GM08714 (cell line): ENCODE results near the gene SELENON.

ENCODE experiments used
- H3K4me3 ChIP-seq: fragments of 200-500 bp; sonication (Bioruptor generic); 2 replicates; pipeline ENCODE4 v1.5.1; 2014; ENCODE audit warnings: mild to moderate bottlenecking, low read length, inconsistent platforms
- ZNF274 ChIP-seq: IDR thresholded peaks from 2 replicates; pipeline ENCODE4 v1.6.1; 2012; ENCODE audit warnings: mild to moderate bottlenecking, low read depth, low read length

SELENON gene

DNA sequence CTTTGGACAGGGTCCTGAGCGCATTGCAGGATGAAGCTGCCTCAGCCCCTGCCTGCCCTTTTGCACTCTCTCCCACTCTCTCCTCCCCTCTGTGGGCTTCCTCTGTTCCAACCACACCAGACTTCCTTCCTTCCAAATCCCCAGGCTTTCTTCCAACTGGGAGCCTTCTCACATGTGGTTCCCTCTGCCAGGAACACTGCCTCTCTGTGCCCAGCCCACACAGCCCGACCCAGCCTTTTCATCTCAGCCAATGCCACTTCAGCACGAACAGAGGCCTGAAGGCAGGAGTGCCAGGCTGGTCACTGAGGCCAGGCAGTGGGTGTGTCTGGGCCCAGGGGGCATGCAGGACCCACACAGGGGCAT, 5.9 kb downstream of the SELENON start:
- TF ChIP-seq ZNF274, result no peak
- no peak overlapping the region for H3K4me3 ChIP-seq

DNA sequence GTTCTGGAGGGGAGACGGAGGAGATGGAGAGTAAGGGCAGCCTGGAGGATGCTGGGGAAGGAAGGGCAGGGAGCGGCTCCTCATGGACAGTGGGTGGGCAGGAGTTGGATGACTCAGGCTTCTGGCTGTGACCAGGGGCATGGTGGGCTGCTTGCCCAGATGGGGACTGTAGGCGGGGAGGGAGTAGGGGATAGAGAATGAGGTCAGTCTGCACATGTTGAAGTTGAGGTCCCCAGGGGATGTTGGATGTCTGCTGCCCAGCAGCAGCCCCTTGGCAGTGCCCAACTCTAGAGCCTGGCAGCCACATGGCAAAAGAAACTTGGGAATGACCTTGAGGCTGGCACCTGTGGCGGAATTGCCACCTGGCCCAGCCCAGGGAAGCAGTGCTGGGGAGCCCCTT, 6.4 kb downstream of the SELENON start:
- no peak for TF ChIP-seq ZNF274
- H3K4me3 ChIP-seq, result no peak overlapping the region

DNA sequence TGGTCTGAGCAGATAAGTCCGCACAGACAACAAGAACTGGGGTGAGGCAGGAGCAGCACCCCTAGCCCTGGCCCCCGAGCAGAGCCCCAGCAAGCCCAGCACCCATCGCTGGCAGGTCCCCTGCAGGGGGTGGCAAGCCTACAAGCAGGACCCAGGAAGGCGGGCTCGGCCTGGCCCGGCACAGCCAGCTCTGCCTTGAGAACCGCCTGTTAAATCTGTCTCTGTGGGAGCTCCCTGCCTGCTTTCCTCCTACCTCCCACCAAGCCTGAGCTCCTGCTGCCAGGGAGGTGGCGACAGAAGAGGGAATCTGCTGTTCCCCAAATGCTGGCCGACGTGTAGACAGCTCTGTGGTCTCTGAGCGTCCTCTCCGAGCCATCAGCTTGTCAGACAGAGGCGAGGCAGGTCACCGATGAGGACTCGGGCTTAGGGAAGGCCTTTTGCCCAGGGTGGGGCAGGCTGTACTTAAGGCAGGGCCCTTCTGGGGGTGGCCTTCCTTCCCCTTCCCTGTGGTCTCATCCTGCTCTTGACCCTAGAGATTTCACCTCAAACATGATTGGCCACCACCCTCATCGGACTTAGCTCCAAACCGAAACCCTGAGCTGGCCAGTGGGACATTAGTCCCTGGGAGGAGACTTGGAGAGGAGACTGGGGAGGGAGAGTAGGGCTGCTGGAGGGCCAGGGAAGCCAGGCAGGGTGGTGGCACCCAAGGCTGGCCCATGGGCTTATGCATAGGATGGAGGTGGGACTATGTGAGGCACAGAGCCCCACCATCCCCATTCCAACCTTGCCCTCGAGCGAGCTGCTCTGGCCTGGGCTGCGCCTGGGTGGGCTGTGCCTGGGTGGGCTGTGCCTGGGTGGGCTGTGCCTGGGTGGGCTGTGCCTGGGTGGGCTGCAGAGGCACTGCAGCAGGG, 7.7 kb downstream of the SELENON start:
- TF ChIP-seq ZNF274, result no peak
- H3K4me3 ChIP-seq, result no peak overlapping the region

DNA sequence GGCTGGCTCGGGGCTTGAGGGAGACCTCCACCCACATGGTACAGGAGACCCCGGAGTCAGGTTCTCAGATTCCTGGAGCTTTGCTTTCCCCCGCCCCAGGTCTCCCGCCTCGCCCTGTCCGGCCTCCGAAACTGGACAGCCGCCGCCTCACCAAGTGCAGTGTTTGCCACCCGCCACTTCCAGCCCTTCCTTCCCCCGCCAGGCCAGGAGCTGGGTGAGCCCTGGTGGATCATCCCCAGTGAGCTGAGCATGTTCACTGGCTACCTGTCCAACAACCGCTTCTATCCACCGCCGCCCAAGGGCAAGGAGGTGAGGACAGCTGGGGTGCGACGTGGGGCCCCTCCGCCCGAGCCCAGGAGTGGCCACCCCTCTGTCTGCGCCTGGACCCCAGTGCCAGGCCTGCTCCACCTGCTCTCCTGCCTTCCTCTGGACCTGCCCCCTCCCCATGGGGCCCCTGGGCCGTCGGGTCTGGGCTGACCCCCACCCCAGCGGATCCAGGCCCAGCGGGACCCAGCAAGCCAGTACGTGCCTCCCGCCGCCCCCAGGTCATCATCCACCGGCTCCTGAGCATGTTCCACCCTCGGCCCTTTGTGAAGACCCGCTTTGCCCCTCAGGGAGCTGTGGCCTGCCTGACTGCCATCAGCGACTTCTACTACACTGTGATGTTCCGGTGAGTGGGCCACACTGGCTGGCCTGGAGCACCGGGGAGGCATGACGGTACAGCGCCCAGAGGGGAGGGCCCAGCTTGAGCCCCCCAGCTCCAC, 8.7 kb downstream of the SELENON start:
- no peak for TF ChIP-seq ZNF274
- no peak overlapping the region for H3K4me3 ChIP-seq

DNA sequence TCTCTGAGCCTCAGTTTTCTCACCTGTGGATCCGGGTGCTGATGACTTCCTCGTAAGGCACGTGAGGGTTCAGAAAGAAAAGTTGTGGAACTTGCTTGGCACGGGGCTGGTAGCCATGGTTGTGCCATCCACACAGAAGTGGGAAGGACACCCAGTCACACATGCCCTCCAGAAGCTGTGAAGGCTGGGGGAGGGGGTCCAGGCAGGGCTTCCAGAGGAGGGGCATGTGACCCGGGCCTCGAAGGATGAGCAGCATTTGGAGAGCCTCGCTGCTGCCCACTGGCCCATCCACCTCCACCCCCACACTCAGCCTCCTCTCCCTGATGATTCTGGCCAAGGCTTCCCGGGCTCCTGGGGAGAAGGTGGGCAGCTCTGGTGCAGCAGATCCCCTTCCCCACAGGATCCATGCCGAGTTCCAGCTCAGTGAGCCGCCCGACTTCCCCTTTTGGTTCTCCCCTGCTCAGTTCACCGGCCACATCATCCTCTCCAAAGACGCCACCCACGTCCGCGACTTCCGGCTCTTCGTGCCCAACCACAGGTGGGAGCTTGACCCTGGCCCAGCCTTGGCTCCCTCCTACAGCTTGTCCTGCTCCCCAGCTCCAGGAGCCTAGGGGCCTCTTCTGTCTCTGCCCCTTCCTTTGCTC, 9.4 kb downstream of the SELENON start:
- H3K4me3 ChIP-seq, result no peak overlapping the region
- TF ChIP-seq ZNF274, result no peak

DNA sequence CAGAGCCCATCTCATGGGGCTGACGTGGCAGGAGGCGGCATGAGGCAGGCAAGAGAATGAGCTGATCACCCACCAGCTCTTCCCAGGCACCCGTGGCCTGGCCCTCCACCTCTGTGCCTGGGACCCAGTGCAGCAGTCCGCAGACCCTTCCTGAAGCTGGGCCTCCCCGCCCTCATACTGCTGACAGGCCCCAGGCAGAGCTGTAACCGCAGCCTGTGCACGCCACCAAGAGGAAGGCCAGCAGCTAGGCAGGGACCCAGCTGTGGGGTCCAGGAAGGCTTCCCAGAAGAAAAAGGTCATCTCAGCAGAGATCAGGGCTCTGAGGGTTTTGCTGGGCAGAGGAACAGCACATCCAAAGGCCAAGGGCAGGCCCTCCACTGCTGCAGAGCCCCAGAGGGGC, 9.9 kb downstream of the SELENON start:
- H3K4me3 ChIP-seq, result no peak overlapping the region
- no peak for TF ChIP-seq ZNF274

DNA sequence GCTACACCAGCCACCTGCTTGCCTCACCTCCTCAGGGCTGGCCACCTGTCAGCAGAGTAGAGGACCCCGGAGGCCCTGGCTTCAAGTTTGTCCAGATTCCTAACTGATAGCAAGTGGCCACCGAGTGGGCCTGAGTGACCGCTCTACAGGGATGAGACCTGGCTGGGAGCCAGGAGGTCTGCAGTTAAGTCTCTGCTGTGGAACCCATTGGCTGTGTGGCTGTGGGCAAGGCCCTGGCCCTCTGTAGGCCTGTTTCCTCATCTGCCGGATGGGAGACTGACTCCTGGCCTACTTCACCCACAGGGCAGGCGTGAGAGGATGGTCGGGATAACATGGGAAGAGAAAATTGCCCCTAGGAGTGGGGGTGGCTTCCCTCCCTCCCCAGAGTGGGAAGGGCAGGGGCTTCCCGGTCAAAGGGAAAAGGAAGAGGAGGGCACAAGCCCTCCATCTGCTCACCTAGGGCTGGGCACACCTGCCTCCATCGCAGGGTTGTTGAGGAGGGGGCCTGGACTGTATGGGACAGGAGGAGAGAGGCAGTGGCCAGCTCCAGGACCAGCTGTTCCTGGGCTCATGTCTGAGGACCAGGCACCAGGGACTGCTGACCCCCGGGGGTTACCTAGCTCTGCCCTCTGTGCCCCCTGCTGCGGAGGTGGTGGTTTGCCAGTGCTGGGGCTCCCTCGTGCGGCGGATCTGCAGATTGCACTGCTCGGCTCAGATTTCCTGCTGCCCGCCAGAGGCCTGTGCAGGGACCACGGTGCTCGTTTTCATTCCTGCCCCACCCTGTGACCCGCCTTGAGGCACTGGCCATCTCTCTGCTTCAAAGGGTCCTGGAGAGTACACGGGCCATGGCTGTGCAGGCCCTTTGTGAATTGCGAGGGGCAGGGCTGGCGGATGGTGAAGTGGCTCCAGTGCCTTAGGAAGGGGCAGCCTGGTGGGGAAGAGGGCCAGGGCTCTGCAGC, 10.6 kb downstream of the SELENON start:
- TF ChIP-seq ZNF274, result no peak
- no peak overlapping the region for H3K4me3 ChIP-seq

DNA sequence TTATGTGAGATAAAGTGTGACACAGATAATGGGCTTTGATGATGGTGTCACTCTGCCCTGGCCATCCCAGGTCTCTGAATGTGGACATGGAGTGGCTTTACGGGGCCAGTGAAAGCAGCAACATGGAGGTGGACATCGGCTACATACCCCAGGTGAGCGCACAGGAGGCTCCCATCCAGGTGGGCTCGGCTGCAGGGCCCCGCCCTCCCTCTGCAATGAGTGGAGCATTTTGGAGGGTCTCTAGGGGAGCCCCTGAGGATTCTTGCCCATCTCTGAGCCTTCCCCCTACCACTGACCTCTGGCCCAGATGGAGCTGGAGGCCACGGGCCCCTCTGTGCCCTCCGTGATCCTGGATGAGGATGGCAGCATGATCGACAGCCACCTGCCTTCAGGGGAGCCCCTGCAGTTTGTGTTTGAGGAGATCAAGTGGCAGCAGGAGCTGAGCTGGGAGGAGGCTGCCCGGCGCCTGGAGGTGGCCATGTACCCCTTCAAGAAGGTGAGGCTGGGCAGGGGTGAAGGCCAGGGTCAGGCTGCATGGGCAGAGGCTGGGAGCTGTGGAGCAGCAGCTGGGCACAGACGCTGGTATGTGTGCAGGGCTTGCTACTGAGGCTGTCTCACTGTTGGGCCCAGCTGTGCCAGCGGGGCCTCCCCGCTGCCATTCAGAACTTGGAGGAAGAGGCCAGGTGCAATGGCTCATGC, 11.5 kb downstream of the SELENON start:
- TF ChIP-seq ZNF274, result no peak
- H3K4me3 ChIP-seq, result no peak overlapping the region

DNA sequence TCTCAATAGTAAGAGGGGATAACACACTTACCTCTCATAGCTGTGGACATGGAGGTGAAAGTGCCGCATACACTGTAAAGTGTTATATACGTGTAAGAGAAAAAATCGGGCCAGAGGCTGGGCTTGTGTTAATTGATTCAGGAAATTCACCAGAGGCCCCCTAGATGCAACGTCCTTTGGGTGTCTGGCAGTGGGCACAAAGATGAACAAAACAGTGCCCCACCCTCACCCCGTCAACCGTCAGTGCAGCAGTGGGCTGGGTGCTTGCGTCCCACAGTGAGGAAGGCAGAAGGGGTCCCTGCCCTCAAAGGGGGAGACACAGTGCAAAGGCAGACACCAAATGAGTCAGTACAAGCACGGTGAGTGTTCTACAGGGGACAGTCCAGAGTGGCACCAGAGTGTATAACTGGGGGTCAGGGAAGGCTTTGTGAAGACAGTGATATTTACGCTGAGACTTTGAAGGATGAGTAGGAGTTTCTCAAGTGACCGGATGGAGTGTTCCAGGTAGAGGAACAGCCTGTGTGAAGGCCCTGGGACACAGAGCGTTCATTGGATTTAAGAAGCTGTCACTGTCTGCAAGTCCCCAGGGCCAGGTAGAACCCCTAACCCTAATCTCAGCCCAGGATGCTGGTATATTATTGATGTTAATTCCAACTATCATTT, 13.2 kb downstream of the SELENON start:
- no peak overlapping the region for H3K4me3 ChIP-seq
- no peak for TF ChIP-seq ZNF274

DNA sequence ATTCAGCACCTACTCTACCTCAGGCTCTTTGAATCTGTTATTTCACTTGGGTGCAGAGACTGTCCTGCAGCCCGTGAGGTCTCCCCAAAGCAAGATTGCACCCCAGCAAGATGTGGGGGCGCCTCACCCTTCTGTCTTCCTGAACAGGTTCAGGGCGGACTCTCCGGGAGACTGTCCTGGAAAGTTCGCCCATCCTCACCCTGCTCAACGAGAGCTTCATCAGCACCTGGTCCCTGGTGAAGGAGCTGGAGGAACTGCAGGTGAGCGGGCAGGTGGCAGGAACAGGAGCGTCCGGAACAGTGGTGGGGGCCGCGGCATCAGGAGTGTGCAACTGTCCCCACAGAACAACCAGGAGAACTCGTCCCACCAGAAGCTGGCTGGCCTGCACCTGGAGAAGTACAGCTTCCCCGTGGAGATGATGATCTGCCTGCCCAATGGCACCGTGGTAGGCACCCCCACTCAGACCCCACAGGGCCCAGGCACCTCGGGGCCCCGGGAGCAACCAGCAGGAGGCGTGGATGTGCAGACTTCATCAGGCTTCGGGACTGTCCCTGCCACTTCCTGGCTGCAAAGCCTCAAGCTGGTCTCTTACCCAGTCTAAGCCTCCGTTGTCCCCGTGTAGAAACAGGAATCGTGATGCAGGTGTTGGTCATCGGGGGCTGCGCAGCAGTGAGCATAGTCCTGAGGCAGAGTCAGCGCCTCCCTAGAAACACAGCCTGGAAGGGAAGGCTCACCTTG, 13.9 kb downstream of the SELENON start:
- TF ChIP-seq ZNF274, result no peak
- no peak overlapping the region for H3K4me3 ChIP-seq

DNA sequence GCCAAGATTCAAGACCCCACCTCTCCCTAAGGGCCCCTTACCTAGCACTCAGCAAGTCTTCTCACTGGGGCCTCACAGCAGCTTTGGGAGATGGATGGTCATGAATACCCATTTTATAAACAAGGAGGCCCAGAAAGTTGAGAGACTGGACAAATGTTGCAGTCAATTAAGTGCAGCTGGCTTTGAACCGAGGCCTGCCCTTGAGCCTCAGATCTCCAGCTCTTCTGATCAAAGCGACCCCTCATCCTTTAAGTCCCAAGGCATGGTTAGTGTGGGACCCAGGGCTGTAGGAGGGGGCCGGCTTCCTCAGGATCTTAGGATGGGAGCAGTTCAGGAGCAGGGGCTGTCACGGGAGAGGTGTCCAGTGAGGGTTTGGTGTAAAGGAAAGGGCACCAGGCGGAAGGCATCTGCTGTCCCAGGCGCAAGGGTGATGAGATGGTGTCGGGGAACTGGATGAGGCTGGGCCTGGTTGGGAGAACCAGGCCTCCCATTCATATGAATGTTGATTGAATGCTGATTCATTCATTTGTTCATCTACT, 14.6 kb downstream of the SELENON start:
- TF ChIP-seq ZNF274, result no peak

More for the DNA sequence above, 14.6 kb downstream of the SELENON start:
- H3K4me3 ChIP-seq, result no peak overlapping the region
